Measurements from ENCODE around the gene GREB1L. TPM values are rescaled to one million over a fixed set of nuclear protein-coding genes. Genes with fewer than 3 reads are reported as not detected.

Gene GREB1L
- total RNA-seq, 2 experiments from 2014 or later, result not detected

- no peaks in the 10 kb centered on the region for H3K9me3 ChIP-seq (ENCODE audit: low read length)
- H3K27ac ChIP-seq (ENCODE audit: low read depth, low read length, poor library complexity, severe bottlenecking), result no peak overlapping the region
- H3K36me3 ChIP-seq (ENCODE audit: insufficient read depth, low read length), result no peaks in the 10 kb centered on the region
- H3K4me3 ChIP-seq (ENCODE audit: low read depth, low read length, poor library complexity, severe bottlenecking), result no peak overlapping the region
- TF ChIP-seq CTCF (conservative IDR thresholded peaks at IDR 0.05; ENCODE audit: low read length) (no peak), EZH2phosphoT487 (IDR thresholded peaks at IDR 0.05; ENCODE audit: borderline replicate concordance, low read depth, low read length) (no peak)
- H3K4me1 ChIP-seq (ENCODE audit: insufficient read depth, low read length, poor library complexity, severe bottlenecking), result no peaks in the 10 kb centered on the region
- ChIA-PET CTCF (ENCODE audit: unreplicated experiment) (no interaction called here), POLR2A (no interaction called here)
- intact Hi-C loops (cut with micrococcal nuclease; ENCODE audit: unreplicated experiment), result no loop called here
- no peaks in the 10 kb centered on the region for H3K79me2 ChIP-seq (ENCODE audit: insufficient read depth, low read depth, low read length)
- H4K20me1 ChIP-seq (ENCODE audit: insufficient read depth, low read length), result no peaks in the 10 kb centered on the region
- no TSS peak for BruUV-seq (replicated peaks)
- H3K4me2 ChIP-seq (ENCODE audit: low read length), result no peak overlapping the region
- no peak for DNase-seq (ENCODE audit: low spot score)
- no peak overlapping the region for H2AFZ ChIP-seq (ENCODE audit: low read length)
- no peaks in the 10 kb centered on the region for H3K9me2 ChIP-seq (ENCODE audit: insufficient read depth, low read length)
Observed at GRCh38 chr18:21300908-21301200, 58.8 kb downstream of the GREB1L start.

GRCh38 chr18:21303445-21303844 lies 61.4 kb downstream of the GREB1L start:
- intact Hi-C loops (cut with micrococcal nuclease; ENCODE audit: unreplicated experiment), result no loop called here
- Histone ChIP-seq H3K4me2 (ENCODE audit: low read length) (no peak overlapping the region), H4K20me1 (ENCODE audit: insufficient read depth, low read length) (no peaks in the 10 kb centered on the region)

GRCh38 chr18:21303895-21304294 lies 61.9 kb downstream of the GREB1L start:
- H2AFZ ChIP-seq (ENCODE audit: low read length), result no peak overlapping the region
- no peaks in the 10 kb centered on the region for H3K9me3 ChIP-seq (ENCODE audit: low read length)
- H3K79me2 ChIP-seq (ENCODE audit: insufficient read depth, low read depth, low read length), result no peaks in the 10 kb centered on the region
- H3K4me3 ChIP-seq (ENCODE audit: low read depth, low read length, poor library complexity, severe bottlenecking), result no peak overlapping the region
- no peaks in the 10 kb centered on the region for H3K4me1 ChIP-seq (ENCODE audit: insufficient read depth, low read length, poor library complexity, severe bottlenecking)
- H3K36me3 ChIP-seq (ENCODE audit: insufficient read depth, low read length), result no peaks in the 10 kb centered on the region
- intact Hi-C loops (cut with micrococcal nuclease; ENCODE audit: unreplicated experiment), result no loop called here
- no peak overlapping the region for H3K27ac ChIP-seq (ENCODE audit: low read depth, low read length, poor library complexity, severe bottlenecking)
- no peaks in the 10 kb centered on the region for H3K9me2 ChIP-seq (ENCODE audit: insufficient read depth, low read length)
- POLR2A ChIA-PET, result no interaction called here
- no peaks in the 10 kb centered on the region for H4K20me1 ChIP-seq (ENCODE audit: insufficient read depth, low read length)
- no TSS peak for BruUV-seq (replicated peaks)
- no peak for DNase-seq (ENCODE audit: low spot score)
- TF ChIP-seq CTCF (conservative IDR thresholded peaks at IDR 0.05; ENCODE audit: low read length) (no peak), EZH2phosphoT487 (IDR thresholded peaks at IDR 0.05; ENCODE audit: borderline replicate concordance, low read depth, low read length) (no peak)
- H3K4me2 ChIP-seq (ENCODE audit: low read length), result no peak overlapping the region
- CTCF ChIA-PET (ENCODE audit: unreplicated experiment), result no interaction called here

More at GRCh38 chr18:21303445-21303844, 61.4 kb downstream of the GREB1L start:
- Histone ChIP-seq H3K9me2 (ENCODE audit: insufficient read depth, low read length) (no peaks in the 10 kb centered on the region), H3K4me3 (ENCODE audit: low read depth, low read length, poor library complexity, severe bottlenecking) (no peak overlapping the region), H3K9me3 (ENCODE audit: low read length) (no peaks in the 10 kb centered on the region), H3K27ac (ENCODE audit: low read depth, low read length, poor library complexity, severe bottlenecking) (no peak overlapping the region), H3K4me1 (ENCODE audit: insufficient read depth, low read length, poor library complexity, severe bottlenecking) (no peaks in the 10 kb centered on the region), H3K79me2 (ENCODE audit: insufficient read depth, low read depth, low read length) (no peaks in the 10 kb centered on the region), H3K36me3 (ENCODE audit: insufficient read depth, low read length) (no peaks in the 10 kb centered on the region), H2AFZ (ENCODE audit: low read length) (no peak overlapping the region)
- DNase-seq (ENCODE audit: low spot score), result no peak
- CTCF ChIA-PET (ENCODE audit: unreplicated experiment), result no interaction called here
- BruUV-seq (replicated peaks), result no TSS peak
- POLR2A ChIA-PET, result no interaction called here
- TF ChIP-seq EZH2phosphoT487 (IDR thresholded peaks at IDR 0.05; ENCODE audit: borderline replicate concordance, low read depth, low read length) (no peak), CTCF (conservative IDR thresholded peaks at IDR 0.05; ENCODE audit: low read length) (no peak)
